ENCODE measurements around the gene SNAP29.

GRCh38 chr22:20852503-20852902, 6.3 kb upstream of the SNAP29 start:
- TF ChIP-seq POLR2A (IDR thresholded peaks at IDR 0.05) (no peak), POLR2AphosphoS5 (IDR thresholded peaks at IDR 0.05) (no peak)

Measured in suprapubic skin (tissue), 4 donors.